Vagina (tissue), 2 donors: Measurements from ENCODE around the gene QRICH2. TPM values are rescaled to one million over a fixed set of nuclear protein-coding genes. Genes with fewer than 3 reads are reported as not detected.

Source experiments
- DNase-seq, 2 donors: peaks; one replicate each; pipeline ENCODE4 v3.0.0-alpha.2; 2017; ENCODE audit errors: extremely low spot score in 2 of 2
- H3K27ac ChIP-seq: fragments of 200-600 bp; sonication (generic); one replicate; pipeline ENCODE4 v1.5.1; 2019
- H3K27me3 ChIP-seq: fragments of 200-600 bp; sonication (generic); one replicate; pipeline ENCODE4 v1.5.1; 2019
- H3K36me3 ChIP-seq, 2 donors: fragments of 200-600 bp; sonication (generic); one replicate each; pipeline ENCODE4 v1.5.1; 2017 to 2019
- H3K4me1 ChIP-seq: fragments of 200-600 bp; sonication (generic); one replicate; pipeline ENCODE4 v1.5.1; 2019
- H3K4me3 ChIP-seq, 2 donors: fragments of 200-600 bp; sonication (generic); 1 replicate in 1 of 2; 2 replicates in 1 of 2; pipeline ENCODE4 v1.5.1; 2016 to 2019
- H3K9me3 ChIP-seq: fragments of 200-600 bp; sonication (generic); one replicate; pipeline ENCODE4 v1.5.1; 2019
- CTCF ChIP-seq, 3 experiments: fragments of 450-650 bp in 2 of 3; fragments of 200-600 bp in 1 of 3; sonication (generic) in 1 of 3; IDR thresholded peaks; one replicate each; pipeline ENCODE4 v1.5.1; 2017 to 2019; ENCODE audit warnings: antibody characterized with exemption in 3 of 3, mild to moderate bottlenecking in 2 of 3, moderate library complexity in 2 of 3
- POLR2A ChIP-seq, 2 donors: fragments of 450-650 bp; IDR thresholded peaks; one replicate each; pipeline ENCODE4 v1.6.1; 2017; ENCODE audit warnings: antibody characterized with exemption in 2 of 2, mild to moderate bottlenecking in 2 of 2, moderate library complexity in 2 of 2
- POLR2AphosphoS5 ChIP-seq, 2 donors: sonication (generic); formaldehyde crosslinking; IDR thresholded peaks; one replicate each; pipeline ENCODE4 v1.9.0; 2017; ENCODE audit warnings: antibody characterized with exemption in 2 of 2, mild to moderate bottlenecking in 2 of 2, low read depth in 1 of 2; ENCODE audit not compliant: insufficient read depth in 1 of 2
- intact Hi-C: fragments of 100-400 bp; cut with DNase I; formaldehyde crosslinking; loops from one replicate; pipeline ENCODE4 v1.15.1; 2023
- total RNA-seq: library from RNA; depleted of rRNA; stranded (reverse); fragments of >200 nt; gene quantifications from one replicate; pipeline ENCODE4 v1.2.3, GENCODE V29; 2016

The QRICH2 gene
- total RNA-seq, 1 donor from 2014 or later: 10.8 TPM

DNA sequence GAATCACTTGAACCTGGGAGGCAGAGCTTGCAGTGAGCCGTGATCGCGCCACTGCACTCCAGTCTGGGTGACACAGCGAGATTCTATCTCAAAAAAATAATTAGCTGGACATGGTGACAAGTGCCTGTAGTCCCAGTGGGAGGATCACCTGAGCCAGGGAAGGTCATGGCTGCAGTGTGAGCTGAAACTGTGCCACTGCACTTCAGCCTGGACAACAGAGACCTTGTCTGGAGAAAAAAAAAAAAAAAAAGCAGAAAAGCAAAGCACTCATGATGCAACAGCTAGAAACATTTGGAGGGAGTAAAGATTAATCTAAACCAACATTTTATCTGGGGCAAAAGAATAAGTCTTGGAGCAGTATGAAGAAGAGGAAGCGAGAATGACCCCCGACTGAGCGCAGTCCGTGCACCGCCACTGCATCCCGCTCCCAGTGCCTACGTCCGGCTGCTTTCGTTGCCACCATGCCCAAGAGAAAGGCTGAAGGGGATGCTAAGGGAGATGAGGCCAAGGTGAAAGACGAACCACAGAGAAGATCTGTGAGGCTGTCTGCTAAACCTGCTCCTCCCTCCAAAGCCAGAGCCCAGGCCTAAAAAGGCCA, 37.4 kb upstream of the QRICH2 start:
- Histone ChIP-seq H3K27ac (no peak overlapping the region), H3K36me3 (peaks cover 0 to 28% of the 10 kb centered on the region in 2 donors), H3K4me3 (no peak overlapping the region), H3K27me3 (no peaks in the 10 kb centered on the region), H3K4me1 (no peaks in the 10 kb centered on the region), H3K9me3 (no peaks in the 10 kb centered on the region)
- intact Hi-C loops: no loop called here
- DNase-seq: no peak
- no peak for TF ChIP-seq POLR2AphosphoS5 (IDR thresholded peaks at IDR 0.05; ENCODE audit: insufficient read depth in 1 of 2, low read depth in 1 of 2)
- no peak for TF ChIP-seq CTCF (IDR thresholded peaks at IDR 0.05)
- TF ChIP-seq POLR2A (IDR thresholded peaks at IDR 0.05): no peak

- Histone ChIP-seq H3K27ac (no peak overlapping the region), H3K4me3 (no peak overlapping the region), H3K4me1 (no peaks in the 10 kb centered on the region), H3K9me3 (no peaks in the 10 kb centered on the region), H3K36me3 (peaks cover 0 to 26% of the 10 kb centered on the region in 2 donors), H3K27me3 (no peaks in the 10 kb centered on the region)
- DNase-seq: no peak
- intact Hi-C loops: no loop called here
- no peak for TF ChIP-seq CTCF (IDR thresholded peaks at IDR 0.05)
- no peak for TF ChIP-seq POLR2A (IDR thresholded peaks at IDR 0.05)
- TF ChIP-seq POLR2AphosphoS5 (IDR thresholded peaks at IDR 0.05; ENCODE audit: insufficient read depth in 1 of 2, low read depth in 1 of 2): no peak
These were observed 35.0 kb upstream of the QRICH2 start for GRCh38 chr17:76343106-76343505.

- intact Hi-C loops: no loop called here
- TF ChIP-seq CTCF (IDR thresholded peaks at IDR 0.05): no peak
- TF ChIP-seq POLR2A (IDR thresholded peaks at IDR 0.05): no peak
- TF ChIP-seq POLR2AphosphoS5 (IDR thresholded peaks at IDR 0.05; ENCODE audit: insufficient read depth in 1 of 2, low read depth in 1 of 2): no peak
- Histone ChIP-seq H3K9me3 (no peaks in the 10 kb centered on the region), H3K27ac (no peak overlapping the region), H3K4me1 (no peaks in the 10 kb centered on the region), H3K27me3 (no peaks in the 10 kb centered on the region), H3K36me3 (peaks cover 0 to 10% of the 10 kb centered on the region in 2 donors), H3K4me3 (no peak overlapping the region)
- DNase-seq: no peak
These were observed 33.2 kb upstream of the QRICH2 start for GRCh38 chr17:76341301-76341700.

DNA sequence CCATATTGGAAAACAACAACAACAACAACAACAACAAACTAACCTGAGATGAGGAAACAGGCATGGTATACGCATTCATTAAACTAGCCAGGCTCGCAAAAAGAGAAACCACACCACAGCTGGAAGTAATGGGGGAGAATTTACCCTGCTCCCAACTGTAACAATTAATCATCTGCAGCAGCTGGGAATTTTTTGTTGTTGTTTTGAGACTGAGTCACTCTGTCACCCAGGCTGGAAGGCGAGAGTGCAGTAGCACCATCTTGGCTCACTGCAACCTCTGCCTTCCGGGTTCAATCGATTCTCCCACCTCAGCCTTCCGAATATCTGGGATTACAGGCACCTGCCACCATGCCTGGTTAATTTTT, 29.3 kb upstream of the QRICH2 start:
- Histone ChIP-seq H3K9me3 (no peaks in the 10 kb centered on the region), H3K4me1 (no peaks in the 10 kb centered on the region), H3K4me3 (no peak overlapping the region), H3K27ac (no peak overlapping the region), H3K27me3 (no peaks in the 10 kb centered on the region), H3K36me3 (peaks cover 0 to 5% of the 10 kb centered on the region in 2 donors)
- TF ChIP-seq POLR2AphosphoS5 (IDR thresholded peaks at IDR 0.05; ENCODE audit: insufficient read depth in 1 of 2, low read depth in 1 of 2) (no peak), POLR2A (IDR thresholded peaks at IDR 0.05) (no peak), CTCF (IDR thresholded peaks at IDR 0.05) (no peak)
- DNase-seq: no peak
- intact Hi-C loops: no loop called here

DNA sequence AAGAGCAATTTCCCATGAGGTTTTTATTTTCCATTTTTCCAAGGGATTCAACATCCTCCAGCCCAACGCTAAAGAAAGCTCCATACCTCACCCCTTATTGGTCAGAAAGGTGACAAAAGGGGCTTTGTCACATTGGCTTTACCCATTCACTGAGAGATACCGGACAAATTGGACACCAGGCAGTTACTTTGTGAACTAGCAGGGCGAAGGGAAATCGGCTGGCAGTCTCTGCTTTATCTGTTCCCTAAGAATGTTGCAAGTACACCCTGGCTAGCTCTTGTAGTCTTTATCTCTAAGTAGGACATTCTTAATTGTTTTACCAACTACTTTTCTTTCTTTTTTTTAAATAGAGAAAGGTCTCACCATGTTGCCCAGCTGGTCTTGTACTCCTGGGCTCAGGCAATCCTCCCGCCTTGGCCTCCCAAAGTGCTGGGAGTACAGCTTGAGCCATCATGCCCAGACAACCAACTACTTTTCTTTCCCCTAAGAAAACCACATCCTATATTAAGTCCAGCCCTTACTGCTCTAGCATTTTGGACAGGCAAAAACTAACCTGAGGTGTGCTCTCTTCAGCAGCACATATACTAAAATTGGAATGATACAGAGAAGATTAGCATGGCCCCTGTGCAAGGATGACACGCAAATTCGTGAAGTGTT, 28.8 kb upstream of the QRICH2 start:
- no peaks in the 10 kb centered on the region for H3K4me1 ChIP-seq
- H3K27ac ChIP-seq: no peak overlapping the region
- H3K27me3 ChIP-seq: no peaks in the 10 kb centered on the region
- no peak overlapping the region for H3K4me3 ChIP-seq
- no peak for DNase-seq
- H3K9me3 ChIP-seq: no peaks in the 10 kb centered on the region
- intact Hi-C loops: no loop called here
- peaks cover 0 to 3% of the 10 kb centered on the region in 2 donors for H3K36me3 ChIP-seq
- no peak for TF ChIP-seq POLR2A (IDR thresholded peaks at IDR 0.05)
- no peak for TF ChIP-seq CTCF (IDR thresholded peaks at IDR 0.05)
- no peak for TF ChIP-seq POLR2AphosphoS5 (IDR thresholded peaks at IDR 0.05; ENCODE audit: insufficient read depth in 1 of 2, low read depth in 1 of 2)
